NK-92 treated with Interleukin-12 subunit alpha and Interleukin-12 subunit beta, amount 100 ng/mL, for 24 hours (cell line): ENCODE results near the gene CBX4.

Experiments
- DNase-seq: peaks from one replicate; lab custom pipeline; 2025; lab: John Stamatoyannopoulos, UW

The CBX4 gene

DNA sequence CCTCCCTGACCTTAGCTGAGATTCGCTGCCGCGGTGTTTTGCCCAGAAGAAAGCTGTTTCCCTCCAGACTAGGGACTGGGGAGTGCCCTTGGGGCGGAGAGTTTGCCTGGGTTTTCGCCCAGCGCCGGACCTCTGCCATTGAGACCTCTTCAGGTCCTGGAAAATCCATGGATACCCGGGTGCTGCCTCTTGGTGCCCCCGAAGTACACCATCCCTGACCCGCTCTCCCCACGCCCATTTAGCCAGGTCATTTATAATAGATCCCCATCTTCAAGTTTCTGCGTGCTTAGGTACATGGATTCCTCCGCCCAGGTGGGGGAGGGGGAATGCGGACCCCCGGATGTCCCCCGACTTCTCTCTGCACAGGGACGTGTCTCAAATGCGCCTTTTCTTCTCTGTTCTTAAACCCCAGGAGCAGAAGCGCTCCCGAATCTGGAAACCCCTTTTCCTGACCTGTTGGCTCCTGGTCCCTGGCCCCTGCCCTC, 27.3 kb downstream of the CBX4 start:
- DNase-seq = no peak

DNA sequence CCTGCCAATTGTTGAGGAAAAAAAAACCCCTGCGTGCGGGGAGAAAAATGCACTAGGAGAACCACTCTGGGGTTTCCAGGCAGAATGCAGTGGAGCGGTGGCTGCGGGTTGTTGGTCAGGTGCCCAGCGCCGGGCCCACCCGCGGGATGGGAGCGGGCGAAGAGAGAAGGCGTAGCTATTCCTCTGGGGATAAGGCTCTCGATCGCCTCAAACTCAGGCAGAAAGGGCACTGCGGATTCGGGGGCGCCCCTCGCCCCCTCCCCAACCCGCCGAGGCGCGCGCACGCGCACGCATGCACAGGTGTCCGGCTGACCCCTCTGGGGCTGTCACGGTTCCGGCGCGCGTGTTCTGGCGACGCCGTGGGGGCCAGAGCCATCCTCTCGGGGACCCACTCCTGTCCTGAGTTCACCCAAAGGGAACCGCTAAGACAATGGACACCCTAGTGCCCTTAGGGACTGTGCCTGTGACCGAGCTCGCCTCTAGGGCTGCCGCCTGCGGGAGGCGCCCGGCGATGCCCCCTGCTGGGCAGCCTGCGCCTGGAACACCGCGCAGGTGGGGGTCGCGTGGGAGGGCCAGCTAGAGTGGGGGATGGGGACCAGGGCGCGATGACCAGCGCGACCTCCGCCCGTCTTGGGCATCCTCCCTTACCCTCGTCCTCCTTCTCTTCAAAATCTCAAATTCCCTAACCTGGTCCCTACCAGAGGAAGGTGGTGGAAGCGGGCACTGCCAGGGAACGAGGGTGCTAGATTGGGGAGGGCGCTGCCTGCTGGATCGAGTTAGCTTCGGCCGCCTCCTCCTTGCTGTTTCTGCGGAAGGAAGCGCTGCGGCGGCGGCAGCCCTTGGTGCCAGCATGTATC, 28.0 kb downstream of the CBX4 start:
- DNase-seq = no peak

DNA sequence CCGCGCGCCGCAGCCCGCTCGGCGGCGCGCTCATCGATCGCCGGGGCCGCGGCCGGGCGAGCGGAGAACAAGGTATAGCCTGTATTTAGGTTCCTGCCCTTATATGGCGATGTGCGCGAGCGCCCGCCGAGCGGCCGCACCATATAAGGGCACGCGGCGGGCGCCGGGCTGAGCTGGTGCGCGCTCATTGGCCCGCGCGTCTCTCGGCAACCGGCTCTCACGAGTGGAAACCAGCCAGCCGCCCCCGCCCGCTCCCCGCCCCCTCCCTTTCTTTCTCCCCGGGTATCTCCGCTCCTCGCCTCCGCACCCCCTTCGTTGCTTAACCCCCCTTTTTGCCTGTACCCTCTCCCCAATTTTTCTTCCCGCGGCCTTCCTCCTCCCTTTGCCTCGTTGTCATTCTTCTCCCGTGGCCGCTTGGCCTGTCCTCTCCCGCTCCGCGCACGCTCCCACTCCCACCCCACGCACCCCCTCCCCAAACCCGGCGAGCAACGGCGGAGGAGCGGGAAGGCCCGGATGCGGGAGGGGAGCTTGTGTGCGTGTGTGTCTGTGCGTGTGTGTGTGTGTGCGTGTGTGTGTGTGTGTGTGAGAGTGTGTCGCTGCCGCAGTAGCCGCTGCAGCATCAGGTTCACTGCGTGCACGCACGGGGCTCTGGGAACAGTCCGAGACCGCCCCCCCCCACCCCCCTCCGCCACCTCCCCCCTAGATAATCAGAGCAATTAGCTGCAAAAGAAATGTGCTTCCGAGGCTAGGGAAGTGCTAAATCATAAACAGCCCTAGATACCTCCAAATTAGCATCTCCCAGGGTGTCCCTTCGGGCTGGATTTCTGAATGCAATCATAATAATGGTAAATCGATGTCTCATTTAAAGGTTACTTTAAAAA, 28.9 kb downstream of the CBX4 start:
- no peak for DNase-seq

DNA sequence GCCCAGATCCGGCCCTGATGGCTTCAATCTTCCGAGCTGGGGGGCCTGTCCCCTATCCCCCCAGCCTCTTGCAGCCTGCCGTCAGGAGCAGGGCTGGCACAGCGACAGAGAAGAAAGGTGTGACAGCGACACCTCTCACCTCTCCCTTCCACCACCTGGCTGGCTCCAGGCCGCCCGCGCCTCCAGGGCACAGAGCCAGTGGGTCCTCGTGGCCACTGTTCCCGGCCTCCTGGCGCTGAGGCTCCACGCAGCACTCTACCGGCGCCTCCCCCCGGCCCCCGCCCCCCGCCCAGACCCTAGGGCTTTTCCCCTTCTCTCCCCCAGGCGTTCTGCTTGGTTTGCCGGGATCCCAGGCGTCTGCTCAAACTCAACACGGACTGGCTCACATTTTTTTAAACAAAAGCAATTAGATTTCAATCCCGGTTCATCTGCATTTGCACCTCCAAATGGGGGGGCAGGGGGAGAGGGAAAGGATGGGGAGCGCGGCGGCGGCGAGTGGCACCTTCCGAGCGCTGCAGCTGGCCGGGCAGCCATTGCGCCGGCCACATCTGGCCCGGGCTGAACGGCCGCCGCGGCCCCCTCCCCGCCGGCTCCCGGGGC, 29.6 kb downstream of the CBX4 start:
- DNase-seq = no peak

DNA sequence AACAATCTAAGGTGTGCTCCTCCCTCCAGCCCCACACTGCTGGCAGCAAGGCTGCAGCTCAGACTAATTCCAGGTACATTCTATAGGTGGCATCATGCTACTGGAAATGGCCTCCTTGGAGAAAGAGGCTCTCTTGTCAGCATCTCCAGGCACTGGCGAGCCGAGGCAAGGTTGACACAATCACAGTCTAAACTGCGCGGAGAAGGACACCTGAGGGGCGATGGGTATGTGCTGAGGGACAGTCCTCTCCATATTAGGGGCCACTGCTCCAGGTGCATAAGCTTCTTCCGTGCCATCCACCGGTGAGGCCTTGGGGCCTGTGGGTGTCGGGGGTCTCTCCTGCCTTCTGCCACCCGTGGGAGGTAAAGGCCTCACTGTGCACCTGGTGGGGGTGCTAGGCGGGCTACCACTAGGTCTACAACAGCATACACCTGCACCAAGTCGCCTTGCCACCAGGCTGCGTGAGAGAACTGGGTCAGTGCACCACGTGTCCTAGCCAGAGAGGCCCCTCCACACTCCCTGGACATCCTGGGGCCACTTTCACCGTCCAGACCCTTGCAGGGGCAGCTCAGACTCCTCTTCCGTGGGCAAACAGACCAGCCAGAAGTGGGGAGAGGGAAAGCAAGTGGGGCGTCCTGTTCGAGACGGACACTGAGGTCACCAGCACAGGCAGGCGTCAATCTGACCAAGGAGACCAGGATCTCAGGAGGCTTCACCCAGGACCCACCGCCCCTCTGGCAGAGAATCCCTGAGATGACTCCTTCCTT, 30.3 kb downstream of the CBX4 start:
- no peak for DNase-seq

DNA sequence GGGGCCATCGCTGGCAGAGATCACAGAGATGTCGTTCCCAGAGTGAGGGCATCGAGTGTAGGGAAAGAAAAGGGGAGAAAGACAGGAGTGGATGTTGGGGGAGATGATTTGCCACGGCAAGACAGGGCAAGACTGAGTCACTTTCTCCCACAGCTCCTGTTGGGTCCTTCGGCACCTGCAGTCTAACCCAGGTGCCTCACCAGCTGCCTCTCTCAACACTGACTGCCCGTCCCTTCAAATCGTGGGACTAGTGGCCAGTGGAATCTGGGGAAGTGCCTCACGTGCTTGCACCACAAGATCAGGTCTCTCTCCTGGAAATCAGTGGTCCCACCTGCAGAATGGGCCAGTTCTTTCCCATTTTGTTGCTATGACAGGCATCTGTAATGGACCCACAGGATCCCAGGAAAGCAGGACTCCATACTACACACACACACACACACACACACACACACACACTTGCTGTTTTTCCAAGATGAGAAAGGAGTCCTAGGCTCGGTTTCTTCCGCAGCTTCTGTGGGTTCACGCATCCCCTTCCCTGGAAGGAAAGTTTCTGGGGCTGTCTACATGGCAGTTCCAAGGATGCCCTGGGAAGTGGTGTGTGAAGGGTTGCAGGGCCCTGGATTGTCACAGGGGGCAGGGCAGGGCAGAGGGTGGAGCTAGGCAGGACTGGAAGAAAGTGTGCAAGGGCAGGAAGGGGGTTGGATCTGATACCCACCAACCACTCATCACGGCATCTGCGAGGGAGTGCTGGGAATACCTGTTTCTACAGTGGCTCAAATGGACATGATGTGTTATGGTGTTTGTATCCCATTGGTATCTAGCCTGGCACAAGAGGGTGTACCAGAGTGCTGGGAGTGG, 32.1 kb downstream of the CBX4 start:
- DNase-seq = no peak

DNA sequence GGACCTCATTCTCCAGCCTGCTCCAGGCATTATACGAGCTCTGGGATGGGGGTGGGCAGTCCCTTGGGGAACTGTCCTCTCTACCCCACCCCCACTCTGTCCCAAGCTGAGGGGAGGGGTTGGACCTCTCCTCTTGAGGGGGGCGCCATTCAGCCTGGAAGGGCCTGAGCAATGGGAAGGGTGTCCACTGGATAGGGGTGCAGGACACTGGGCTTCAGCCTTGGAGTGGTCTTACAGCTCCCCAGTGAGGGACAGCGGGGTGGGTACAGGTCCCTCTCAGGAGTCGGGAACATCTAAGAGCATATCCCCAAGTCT, 32.8 kb downstream of the CBX4 start:
- DNase-seq = no peak

DNA sequence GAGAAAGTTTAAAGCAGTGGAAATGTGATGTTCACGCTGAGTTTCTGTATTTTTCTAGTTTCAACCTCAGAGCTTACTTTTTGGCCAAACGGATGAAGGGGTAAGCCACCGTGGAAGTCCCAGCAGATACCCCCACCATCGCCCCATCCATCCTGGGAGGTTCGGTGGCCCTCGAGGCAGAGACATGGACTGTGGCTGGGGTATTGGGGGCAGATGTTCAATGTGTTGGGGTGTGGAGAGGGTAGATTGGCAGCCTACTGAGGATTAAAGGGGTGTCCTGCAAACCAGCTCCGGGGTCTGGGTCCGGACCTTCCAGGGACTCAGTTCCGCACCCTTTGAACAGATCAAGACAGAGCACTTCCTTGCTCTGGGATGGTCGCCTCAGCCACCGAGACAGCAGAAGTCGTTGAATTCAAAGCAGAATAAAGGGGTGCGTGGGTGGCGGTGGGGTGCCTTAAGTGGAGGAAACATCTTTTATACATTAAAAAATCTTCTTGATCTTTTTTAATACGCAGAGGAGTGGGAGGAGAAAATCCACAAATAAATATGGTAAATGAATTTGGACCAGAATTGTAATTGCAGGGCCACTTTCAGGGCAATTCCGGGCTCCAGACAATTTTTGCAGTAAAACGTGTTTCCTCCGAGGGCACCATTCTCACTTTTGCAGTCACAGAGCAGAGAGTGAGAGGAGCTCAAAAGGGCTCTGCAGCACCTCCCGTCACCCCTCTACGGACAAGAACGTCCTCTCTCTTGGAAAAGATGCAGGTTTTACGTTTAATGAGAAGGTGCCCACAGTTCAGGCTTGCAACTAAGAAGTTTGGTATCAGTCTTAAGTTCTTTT, 34.2 kb downstream of the CBX4 start:
- no peak for DNase-seq

DNA sequence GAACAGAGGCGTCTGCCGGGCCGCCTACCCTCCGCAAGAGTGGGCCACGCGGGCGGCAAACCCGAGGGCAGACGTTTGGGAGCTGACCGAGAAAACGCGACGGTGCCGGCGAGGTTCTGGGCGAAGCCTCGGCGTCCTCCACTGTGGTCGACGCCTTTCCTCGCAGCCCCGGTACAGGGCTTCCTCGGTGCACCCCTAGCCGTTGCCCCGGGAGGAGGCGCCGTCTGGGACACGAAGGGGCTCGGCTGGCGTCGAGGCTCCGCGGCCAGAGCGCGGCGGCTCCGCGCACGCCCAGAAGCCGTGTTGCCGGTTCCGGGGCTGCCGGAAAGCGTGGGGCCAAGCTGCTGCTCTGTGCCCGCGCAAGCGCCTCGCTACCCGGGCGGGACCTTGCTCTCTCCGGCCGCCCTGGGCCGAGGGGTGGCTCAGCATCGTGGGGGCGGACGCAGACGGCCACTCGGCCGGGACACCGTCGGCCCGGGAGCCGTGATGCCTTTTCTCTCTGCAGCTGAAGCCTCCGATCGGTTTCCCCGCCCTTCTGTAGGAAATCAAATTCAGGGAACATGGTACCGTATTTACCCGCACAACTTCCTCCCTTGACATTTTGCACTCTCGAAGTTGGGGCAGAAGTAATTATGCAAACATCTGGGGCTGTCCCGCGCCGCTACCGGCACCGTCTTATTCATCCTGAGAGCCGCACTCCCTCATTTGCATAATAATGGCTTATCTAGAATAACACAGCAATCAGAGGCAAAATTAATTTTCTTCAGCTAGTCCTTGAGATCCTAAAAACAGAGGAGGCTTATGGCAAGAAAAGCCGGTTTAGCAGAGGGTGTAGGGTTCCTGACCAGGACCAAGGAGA, 35.0 kb downstream of the CBX4 start:
- no peak for DNase-seq

DNA sequence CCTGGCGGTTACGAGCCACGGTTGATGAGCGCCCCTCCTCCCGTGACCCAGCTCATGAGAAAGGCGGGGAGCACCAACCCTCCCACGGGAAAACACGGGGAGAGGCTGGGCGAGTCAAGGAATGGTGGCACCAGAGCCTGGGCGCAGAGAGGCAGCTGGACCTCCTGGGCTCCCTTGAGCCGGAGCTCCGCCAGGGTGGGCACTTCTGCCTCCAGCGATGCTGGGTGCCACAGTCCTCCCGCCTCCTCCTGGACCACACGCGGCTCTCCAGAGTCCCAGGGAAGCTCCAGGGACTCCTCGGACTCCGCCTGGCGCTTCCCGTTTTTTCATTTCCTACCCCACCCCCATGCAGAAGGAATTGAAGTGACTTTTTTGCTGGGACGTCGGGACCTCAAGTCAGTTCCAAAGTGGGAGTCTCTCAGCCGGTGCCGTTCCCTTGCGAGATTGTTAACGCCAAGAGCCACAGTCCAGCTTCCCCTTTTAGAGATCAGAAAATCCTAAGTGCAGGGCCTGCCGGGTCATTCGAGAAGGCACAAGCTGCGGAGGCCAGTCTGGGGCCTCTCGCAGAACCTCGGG, 35.7 kb downstream of the CBX4 start:
- no peak for DNase-seq

DNA sequence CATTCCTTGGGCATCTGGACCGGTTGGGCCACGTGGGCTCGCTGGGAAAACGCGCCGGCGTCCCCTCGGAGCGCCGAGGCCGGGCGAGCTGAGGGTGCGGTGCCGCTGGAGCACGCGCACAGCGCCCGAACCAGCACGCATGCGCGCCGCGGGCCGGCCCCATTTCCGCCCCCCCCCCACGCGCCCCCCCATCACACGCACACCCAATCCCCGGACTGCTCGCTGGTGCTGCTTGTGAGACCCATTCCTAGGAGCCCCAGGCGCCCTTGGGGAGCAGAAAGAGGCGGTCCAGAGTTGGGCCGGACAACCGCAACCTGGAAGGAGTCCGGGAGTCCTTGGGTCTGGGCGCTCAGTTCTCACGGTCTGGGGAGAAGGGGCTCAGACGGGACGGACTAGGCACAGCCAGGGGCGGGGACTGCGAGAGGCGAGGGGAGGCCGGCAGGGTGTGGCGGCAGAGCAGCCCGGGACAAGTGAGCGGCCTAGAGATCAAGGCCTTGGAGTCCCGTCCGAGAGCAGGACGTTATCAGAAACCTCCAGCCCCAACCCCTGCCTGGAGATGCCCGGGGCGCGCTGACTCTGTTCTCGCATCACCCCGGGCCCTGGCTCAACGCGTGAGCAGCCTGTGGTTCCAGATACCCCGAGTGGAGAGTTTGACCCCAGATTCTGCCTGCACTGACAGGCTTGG, 36.4 kb downstream of the CBX4 start:
- no peak for DNase-seq

DNA sequence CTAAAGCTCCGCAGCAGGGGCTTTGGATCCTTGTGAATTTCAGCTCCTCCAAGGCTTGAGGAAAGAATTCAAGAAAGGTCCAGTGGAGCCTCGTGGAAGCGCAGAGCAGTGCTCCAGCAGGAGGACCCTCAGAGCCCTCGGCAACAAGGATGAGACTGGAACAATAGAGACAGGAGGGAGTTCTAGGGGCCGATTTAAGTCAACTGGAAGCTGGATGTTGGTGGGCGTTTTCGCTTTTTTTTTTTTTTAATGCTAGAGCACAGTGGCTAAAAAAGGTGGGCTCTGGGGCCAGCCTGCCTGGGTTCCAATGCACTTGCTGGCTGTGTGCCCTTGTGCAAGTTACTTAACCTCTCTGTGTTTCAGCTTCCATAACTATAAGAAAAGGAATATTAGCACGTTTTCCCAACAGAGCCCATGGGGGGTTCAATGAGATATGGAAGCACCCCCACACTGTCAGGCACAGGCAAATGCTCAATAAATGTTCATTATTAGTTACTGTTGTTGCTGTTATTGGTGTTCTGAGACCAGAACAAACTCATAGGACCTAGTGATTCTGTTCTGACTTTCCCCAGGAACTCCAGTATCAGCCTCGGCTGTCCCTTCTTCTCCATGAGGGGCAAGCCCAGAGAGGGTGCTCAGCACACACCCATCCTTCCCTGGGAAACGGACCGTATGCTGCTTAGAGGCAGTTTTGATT, 37.1 kb downstream of the CBX4 start:
- no peak for DNase-seq

DNA sequence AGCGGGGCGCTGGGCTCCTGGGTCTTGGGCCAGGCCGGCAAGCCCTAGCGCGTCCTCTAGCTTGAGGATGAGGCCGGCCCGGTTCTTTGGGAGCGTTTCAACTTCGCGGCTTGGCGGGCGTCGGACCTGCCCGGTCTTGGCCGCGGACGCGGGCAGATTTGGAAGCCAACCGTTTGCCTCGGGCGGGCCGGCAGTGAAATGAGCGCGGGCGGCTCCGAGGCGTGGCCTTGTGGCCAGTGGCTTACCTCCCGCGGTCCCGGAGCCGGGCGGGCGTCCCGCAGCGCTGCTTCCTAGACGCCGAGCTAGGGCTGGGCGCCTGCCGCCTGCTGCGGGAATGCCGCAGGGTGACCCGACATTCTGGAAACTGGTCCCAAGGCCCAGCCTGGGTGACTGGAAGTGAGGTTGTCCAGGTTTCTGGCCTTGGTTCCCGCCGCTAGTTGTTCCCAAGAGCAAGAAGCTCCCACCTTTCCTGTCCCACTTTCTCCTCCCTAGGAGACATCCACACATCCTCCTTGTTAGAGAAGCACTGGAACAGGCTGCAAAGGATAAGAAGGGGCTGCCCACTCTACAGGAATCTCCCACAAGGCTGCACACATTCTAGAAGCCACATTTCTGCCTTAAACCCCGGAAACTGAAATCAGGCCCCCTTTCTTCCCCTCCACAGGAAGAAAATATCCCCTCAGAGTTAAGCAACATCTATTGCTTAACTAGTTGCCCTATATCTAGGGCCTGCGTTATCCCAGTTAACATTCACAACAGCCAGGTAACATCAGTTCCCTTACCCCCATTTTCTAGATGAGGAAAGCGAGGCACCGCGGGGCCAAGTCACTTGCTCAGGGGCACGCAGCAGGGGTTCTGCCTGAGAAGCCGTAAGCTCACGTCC, 37.8 kb downstream of the CBX4 start:
- DNase-seq = no peak

DNA sequence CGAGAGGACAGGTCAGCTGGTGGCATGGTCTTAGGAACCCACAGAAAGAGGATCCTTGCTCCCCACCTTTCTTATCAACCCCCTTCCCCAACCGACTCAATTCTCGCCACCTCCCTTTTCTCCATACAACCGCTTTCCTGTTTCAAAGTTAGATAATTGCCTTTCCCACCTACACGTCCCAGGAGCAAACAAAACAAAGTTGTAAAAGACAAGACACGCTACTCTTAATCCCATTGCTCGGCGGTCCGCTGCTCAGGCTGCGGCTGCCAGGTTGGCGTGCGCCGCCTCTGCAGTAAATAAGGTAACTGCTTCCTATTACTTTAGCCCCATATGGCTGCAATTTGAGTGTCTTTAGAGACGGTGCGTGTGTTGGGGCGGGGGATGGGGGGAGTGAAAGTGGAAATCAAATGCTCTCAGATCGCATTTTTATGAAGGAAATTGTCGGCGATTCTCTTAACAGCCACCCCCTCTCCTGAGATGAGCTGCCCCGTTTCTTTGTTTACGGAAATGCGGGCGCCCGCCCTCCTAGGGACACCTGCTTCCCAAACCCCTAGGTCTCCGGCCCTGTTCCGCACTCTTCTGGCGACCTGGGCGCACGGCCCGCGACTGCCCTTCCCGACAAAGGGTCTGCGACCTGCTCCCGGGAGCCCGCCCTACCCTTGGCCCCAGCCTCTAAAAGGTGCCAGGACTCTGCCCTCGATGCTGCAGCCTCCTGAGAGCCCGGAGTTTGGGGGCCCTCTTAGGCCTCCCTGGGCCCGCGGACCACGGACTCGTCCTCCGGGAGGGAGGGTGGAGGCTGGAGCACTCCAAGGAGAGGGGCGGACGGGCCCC, 38.7 kb downstream of the CBX4 start:
- no peak for DNase-seq

DNA sequence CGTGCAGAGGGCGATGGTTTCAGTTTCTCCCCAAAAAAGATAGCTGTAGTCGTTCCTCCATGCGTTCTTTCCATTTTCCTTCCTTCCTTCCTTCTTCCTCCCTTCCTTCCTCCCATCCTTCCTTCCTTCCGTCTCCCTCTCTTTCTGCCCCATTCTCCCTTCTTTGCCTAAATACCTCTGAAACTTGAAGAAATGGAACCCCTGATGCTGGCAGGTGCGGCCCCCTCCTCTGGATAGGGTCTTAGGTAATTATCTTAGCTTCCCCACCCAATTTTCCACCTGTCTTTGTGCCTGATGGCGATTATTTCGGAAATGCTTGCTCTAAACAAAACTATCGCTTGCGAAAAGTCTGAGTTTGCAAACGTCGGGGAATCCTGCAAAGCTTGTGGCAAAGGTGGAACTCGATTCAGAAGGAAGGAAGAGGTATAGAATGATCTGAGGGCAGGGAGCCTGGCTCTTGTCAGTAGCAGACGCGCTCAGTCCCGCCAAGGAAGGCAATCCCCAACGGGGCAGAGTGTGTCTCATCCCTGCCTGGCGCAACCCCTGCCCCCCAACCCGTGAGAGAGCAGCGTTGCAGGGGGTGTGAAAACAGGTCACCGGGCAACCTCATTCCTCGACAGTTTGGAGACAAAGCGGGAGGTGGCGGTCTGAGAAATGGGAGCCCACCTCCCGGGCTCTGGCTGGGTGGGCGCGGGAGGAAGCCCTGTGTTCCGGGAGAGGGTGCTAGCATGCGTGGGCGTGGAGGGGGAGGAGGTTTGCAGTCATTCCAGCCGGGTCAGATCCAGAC, 39.5 kb downstream of the CBX4 start:
- no peak for DNase-seq
